Omental fat pad (tissue), 4 donors: ENCODE results near the gene FANK1. TPM values are rescaled to one million over a fixed set of nuclear protein-coding genes. Genes with fewer than 3 reads are reported as not detected.

Source experiments
- ATAC-seq: fragments of 150-250 bp; one replicate; pipeline ENCODE4 v1.9.1; 2016; ENCODE audit warnings: mild to moderate bottlenecking, moderate library complexity; ENCODE audit not compliant: low FRiP score
- DNase-seq: peaks from one replicate; pipeline ENCODE4 v3.0.0-alpha.2; 2019; ENCODE audit warnings: low spot score
- CTCF ChIP-seq, 3 donors: fragments of 450-650 bp; IDR thresholded peaks; one replicate each; pipeline ENCODE4 v1.5.1; 2016 to 2017; ENCODE audit warnings: antibody characterized with exemption in 3 of 3, mild to moderate bottlenecking in 3 of 3, moderate library complexity in 2 of 3
- total RNA-seq, 4 donors: library from RNA; depleted of rRNA; stranded (reverse); fragments of >200 nt; gene quantifications; one replicate each; pipeline ENCODE4 v1.1.0, GENCODE V29; 2016

Gene FANK1
- total RNA-seq, 4 donors from 2014 or later, result 0.94 to 3.0 (median 1.1) TPM

GRCh38 chr10:125992254-125992653 is 95.9 kb downstream of the FANK1 start:
- no peak for TF ChIP-seq CTCF (IDR thresholded peaks at IDR 0.05)
- DNase-seq (no peak), ATAC-seq (no peak)

DNA sequence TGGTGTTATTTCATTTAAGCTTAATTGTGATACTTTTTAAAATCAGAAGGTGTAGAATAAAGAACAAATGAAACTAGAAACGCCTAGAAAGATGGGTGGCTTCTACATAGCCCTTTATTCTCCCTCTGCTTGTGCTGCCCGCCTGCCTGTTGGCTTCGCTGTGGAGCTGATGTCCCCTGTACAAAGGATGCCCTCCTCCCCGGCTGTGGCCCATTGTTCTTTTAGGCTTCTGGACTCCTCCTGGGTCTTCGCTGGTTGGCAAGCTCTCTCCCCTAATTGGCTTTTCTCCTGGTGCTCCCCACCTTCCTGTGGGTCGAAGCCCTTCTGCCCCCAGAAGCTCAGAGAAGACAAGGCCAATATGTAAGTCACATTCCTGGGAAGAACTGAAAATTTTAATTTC is 98.2 kb downstream of the FANK1 start:
- DNase-seq (no peak), ATAC-seq (no peak)

GRCh38 chr10:125995726-125996304 is 99.5 kb downstream of the FANK1 start:
- no peak for TF ChIP-seq CTCF (IDR thresholded peaks at IDR 0.05)
- DNase-seq (no peak), ATAC-seq (no peak)

More for the DNA sequence above, 98.2 kb downstream of the FANK1 start:
- no peak for TF ChIP-seq CTCF (IDR thresholded peaks at IDR 0.05)

GRCh38 chr10:125997586-125997985 is 101.2 kb downstream of the FANK1 start:
- no peak for TF ChIP-seq CTCF (IDR thresholded peaks at IDR 0.05)
- DNase-seq (no peak), ATAC-seq (no peak)

DNA sequence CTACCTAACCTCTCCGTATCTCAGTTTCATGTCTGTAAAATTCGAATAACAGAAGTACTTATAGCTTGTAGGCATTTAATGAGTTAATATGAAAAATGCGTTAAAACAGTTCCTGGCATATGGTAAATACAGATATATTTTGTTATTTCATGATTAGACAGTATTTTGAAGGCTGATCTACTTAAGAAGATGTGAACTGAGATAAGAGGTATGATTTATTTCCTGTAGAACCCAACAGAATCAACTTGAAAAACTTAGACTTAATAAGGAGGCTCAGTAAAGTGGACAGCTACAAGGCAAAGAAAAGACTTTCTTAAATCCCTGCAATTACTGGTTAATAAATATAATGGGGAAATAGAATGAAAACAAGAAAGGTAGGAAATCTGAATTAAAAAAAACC is 103.3 kb downstream of the FANK1 start:
- ATAC-seq (no peak), DNase-seq (no peak)
- TF ChIP-seq CTCF (IDR thresholded peaks at IDR 0.05), result no peak

DNA sequence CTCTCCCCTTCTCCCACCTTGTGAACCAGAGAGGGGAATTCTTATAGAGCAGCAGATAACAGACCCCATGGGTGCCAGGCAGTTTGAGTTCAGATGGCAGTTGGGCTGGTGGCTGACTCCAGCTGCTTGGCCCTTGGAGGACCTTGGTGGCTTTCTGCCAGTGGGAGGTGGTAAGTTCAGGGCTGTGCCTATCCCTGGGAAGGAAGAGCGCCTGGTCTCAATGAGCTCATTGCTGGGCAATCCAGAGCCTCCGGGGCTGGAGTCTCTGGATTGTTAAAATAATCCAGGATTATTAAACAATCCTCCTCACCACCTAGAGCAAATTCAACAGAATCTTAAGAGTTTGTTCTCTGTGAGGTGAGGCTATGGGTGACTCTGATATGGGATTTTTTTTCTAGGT is 105.2 kb downstream of the FANK1 start:
- DNase-seq (no peak), ATAC-seq (no peak)
- no peak for TF ChIP-seq CTCF (IDR thresholded peaks at IDR 0.05)

- ATAC-seq (no peak), DNase-seq (no peak)
- no peak for TF ChIP-seq CTCF (IDR thresholded peaks at IDR 0.05)
Measured at GRCh38 chr10:126004752-126005151, 108.4 kb downstream of the FANK1 start.
